HG03103 (cell line): ENCODE data around the gene ATP11C.

Experiments used
- ATAC-seq: cut with Tn5 transposase; IDR thresholded peaks from one replicate; pipeline ENCODE4 v1.9.1; 2021; ENCODE audit warnings: low read depth; ENCODE audit not compliant: unreplicated experiment

The ATP11C gene

GRCh38 chrX:139815771-139816170 is 117.1 kb downstream of the ATP11C start:
- no peak for ATAC-seq

- ATAC-seq, result peak; percentile 86
These were observed 120.8 kb downstream of the ATP11C start for GRCh38 chrX:139811942-139812629.

GRCh38 chrX:139804482-139804881 is 128.4 kb downstream of the ATP11C start:
- ATAC-seq, result no peak

GRCh38 chrX:139803224-139803623 is 129.6 kb downstream of the ATP11C start:
- no peak for ATAC-seq

- no peak for ATAC-seq
These were observed 130.8 kb downstream of the ATP11C start for GRCh38 chrX:139802048-139802447.

GRCh38 chrX:139801397-139801813 is 131.4 kb downstream of the ATP11C start:
- no peak for ATAC-seq

GRCh38 chrX:139798701-139799100 is 134.2 kb downstream of the ATP11C start:
- no peak for ATAC-seq

- peak; percentile 97 for ATAC-seq
These were observed 137.7 kb downstream of the ATP11C start for GRCh38 chrX:139795196-139795595.

GRCh38 chrX:139787601-139788000 is 145.3 kb downstream of the ATP11C start:
- ATAC-seq, result no peak

GRCh38 chrX:139784807-139785206 is 148.0 kb downstream of the ATP11C start:
- peak; percentile 94 for ATAC-seq

GRCh38 chrX:139783959-139784358 is 148.9 kb downstream of the ATP11C start:
- no peak for ATAC-seq

GRCh38 chrX:139783030-139783429 is 149.8 kb downstream of the ATP11C start:
- ATAC-seq, result no peak

GRCh38 chrX:139776599-139776998 is 156.3 kb downstream of the ATP11C start:
- ATAC-seq, result no peak

GRCh38 chrX:139770366-139770765 is 162.5 kb downstream of the ATP11C start:
- ATAC-seq, result no peak

- peak; percentile 59 for ATAC-seq
These were observed 166.3 kb downstream of the ATP11C start for GRCh38 chrX:139766545-139766983.

GRCh38 chrX:139762400-139763183 is 170.3 kb downstream of the ATP11C start:
- no peak for ATAC-seq

GRCh38 chrX:139759637-139760036 is 173.2 kb downstream of the ATP11C start:
- no peak for ATAC-seq

GRCh38 chrX:139758809-139759208 is 174.0 kb downstream of the ATP11C start:
- ATAC-seq, result no peak

- ATAC-seq, result no peak
These were observed 174.6 kb downstream of the ATP11C start for GRCh38 chrX:139758250-139758649.

GRCh38 chrX:139751053-139751452 is 181.8 kb downstream of the ATP11C start:
- ATAC-seq, result no peak

GRCh38 chrX:139750390-139750789 is 182.5 kb downstream of the ATP11C start:
- no peak for ATAC-seq

- ATAC-seq, result peak; percentile 93
These were observed 193.7 kb downstream of the ATP11C start for GRCh38 chrX:139739138-139739537.
